ENCODE results near the gene TSHZ3. TPM values are rescaled to one million over a fixed set of nuclear protein-coding genes. Genes with fewer than 3 reads are reported as not detected.

TSHZ3 gene
- total and polyA plus RNA-seq, 9 of the 15 experiments (the other 6 are each of a cell fraction or from before 2014, with no cell fraction given): 0.03 to 0.13 (median 0.05) TPM; not detected in 5

GRCh38 chr19:31255831-31256592, 93.2 kb downstream of the TSHZ3 start (continued):
- TF ChIP-seq CHD7 (IDR thresholded peaks at IDR 0.05; ENCODE audit: low read depth, low read length) (no peak), FOXK1 (CRISPR knock-in tag; IDR thresholded peaks at IDR 0.05; ENCODE audit: borderline replicate concordance) (no peak), FIP1L1 (IDR thresholded peaks at IDR 0.05; ENCODE audit: low read depth, low read length, poor library complexity, severe bottlenecking) (no peak), HBP1 (CRISPR knock-in tag; IDR thresholded peaks at IDR 0.05) (no peak), EHMT2 (IDR thresholded peaks at IDR 0.05) (no peak)

Data from K562 (cell line).